BLaER1 treated with 17β-estradiol and CSF1 and Interleukin-3, amounts not matched to agents 10 nM and 100 nM (cell line): Measurements from ENCODE around the gene DFFA.

Source experiments
- H3K27ac ChIP-seq, 11 experiments: shearing (Covaris generic); formaldehyde crosslinking; 2 replicates each; pipeline ENCODE4 v1.8.1; 2022
- H3K27me3 ChIP-seq, 11 experiments: shearing (Covaris generic); formaldehyde crosslinking; 2 replicates each; pipeline ENCODE4 v1.8.1; 2022
- H3K36me3 ChIP-seq, 11 experiments: shearing (Covaris generic); formaldehyde crosslinking; 2 replicates each; pipeline ENCODE4 v1.8.1; 2022
- H3K4me1 ChIP-seq, 10 experiments: shearing (Covaris generic); formaldehyde crosslinking; 2 replicates each; pipeline ENCODE4 v1.8.1; 2022
- H3K4me2 ChIP-seq, 11 experiments: shearing (Covaris generic); formaldehyde crosslinking; 2 replicates each; pipeline ENCODE4 v1.8.1; 2022
- H3K4me3 ChIP-seq, 10 experiments: shearing (Covaris generic); formaldehyde crosslinking; 2 replicates each; pipeline ENCODE4 v1.8.1; 2022
- H3K9ac ChIP-seq, 11 experiments: shearing (Covaris generic); formaldehyde crosslinking; 2 replicates each; pipeline ENCODE4 v1.8.1; 2022
- H3K9me3 ChIP-seq, 11 experiments: shearing (Covaris generic); formaldehyde crosslinking; replicated peaks in 1 of 11; 2 replicates each; pipeline ENCODE4 v1.8.1; 2022
- H4K20me1 ChIP-seq, 11 experiments: shearing (Covaris generic); formaldehyde crosslinking; 2 replicates each; pipeline ENCODE4 v1.8.1; 2022
- Cebpa-rat ChIP-seq, 11 experiments: shearing (Covaris generic); IDR thresholded peaks; 2 replicates each; pipeline ENCODE4 v1.8.1; 2022

The DFFA gene

GRCh38 chr1:10472220-10473144 lies at the start of gene DFFA:
Gene DFFA (minus strand): TSS chr1:10472529. CDS start chr1:10472458, 71 bp downstream.
- peaks cover 0 to 46% (median 11%) of the 10 kb centered on the region in 11 experiments; a peak in 11 of 22 replicates for H4K20me1 ChIP-seq
- H3K4me1 ChIP-seq: peaks cover 44 to 55% (median 51%) of the 10 kb centered on the region in 10 experiments
- TF ChIP-seq Cebpa-rat (IDR thresholded peaks at IDR 0.05): no peak
- H3K9ac ChIP-seq: peak within 1 kb of the TSS; percentile 77 to 86 (median 85)
- H3K4me2 ChIP-seq: peak within 1 kb of the TSS; percentile 87 to 99 (median 92)
- peak within 1 kb of the TSS; percentile 66 to 91 (median 79) for H3K4me3 ChIP-seq
- peak within 1 kb of the TSS; percentile 54 to 82 (median 76); a peak in 21 of 22 replicates for H3K27ac ChIP-seq
- H3K36me3 ChIP-seq: peaks cover 19 to 29% (median 24%) of the 10 kb centered on the region in 11 experiments
- H3K9me3 ChIP-seq: no peaks in the 10 kb centered on the region
- no peaks in the 10 kb centered on the region for H3K27me3 ChIP-seq

- Histone ChIP-seq H3K9me3 (no peaks in the 10 kb centered on the region), H3K27me3 (no peaks in the 10 kb centered on the region), H3K4me1 (peaks cover 0 to 17% (median 11%) of the 10 kb centered on the region in 10 experiments; a peak in 14 of 20 replicates), H4K20me1 (peaks cover 46 to 87% (median 64%) of the 10 kb centered on the region in 11 experiments; a peak in 20 of 22 replicates), H3K4me2 (no peak overlapping the region), H3K4me3 (no peak overlapping the region), H3K36me3 (peaks cover 0 to 34% (median 13%) of the 10 kb centered on the region in 11 experiments; a peak in 7 of 22 replicates), H3K9ac (no peak overlapping the region), H3K27ac (no peak overlapping the region)
- no peak for TF ChIP-seq Cebpa-rat (IDR thresholded peaks at IDR 0.05)
Measured at GRCh38 chr1:10521537-10522157, 49.3 kb upstream of the DFFA start.

- Histone ChIP-seq H3K4me3 (no peak overlapping the region), H3K27me3 (no peaks in the 10 kb centered on the region), H3K4me2 (no peak overlapping the region), H4K20me1 (peaks cover 53 to 94% (median 71%) of the 10 kb centered on the region in 11 experiments; a peak in 20 of 22 replicates), H3K9me3 (no peaks in the 10 kb centered on the region), H3K27ac (no peak overlapping the region), H3K9ac (no peak overlapping the region), H3K4me1 (peaks cover 4 to 24% (median 17%) of the 10 kb centered on the region in 10 experiments), H3K36me3 (peaks cover 0 to 34% (median 13%) of the 10 kb centered on the region in 11 experiments; a peak in 7 of 22 replicates)
- no peak for TF ChIP-seq Cebpa-rat (IDR thresholded peaks at IDR 0.05)
Measured at GRCh38 chr1:10520952-10521351, 48.6 kb upstream of the DFFA start.

GRCh38 chr1:10520497-10520896 lies 48.2 kb upstream of the DFFA start:
- H3K27me3 ChIP-seq: no peaks in the 10 kb centered on the region
- H3K27ac ChIP-seq: no peak overlapping the region
- no peak overlapping the region for H3K4me3 ChIP-seq
- H3K9me3 ChIP-seq: no peaks in the 10 kb centered on the region
- peaks cover 58 to 95% (median 75%) of the 10 kb centered on the region in 11 experiments; a peak in 20 of 22 replicates for H4K20me1 ChIP-seq
- no peak overlapping the region for H3K9ac ChIP-seq
- no peak for TF ChIP-seq Cebpa-rat (IDR thresholded peaks at IDR 0.05)
- H3K36me3 ChIP-seq: peaks cover 0 to 34% (median 13%) of the 10 kb centered on the region in 11 experiments; a peak in 7 of 22 replicates
- H3K4me1 ChIP-seq: peaks cover 8 to 29% (median 22%) of the 10 kb centered on the region in 10 experiments
- no peak overlapping the region for H3K4me2 ChIP-seq

- peaks cover 68 to 99% (median 89%) of the 10 kb centered on the region in 11 experiments; a peak in 20 of 22 replicates for H4K20me1 ChIP-seq
- no peak overlapping the region for H3K27ac ChIP-seq
- peaks cover 23 to 43% (median 36%) of the 10 kb centered on the region in 10 experiments for H3K4me1 ChIP-seq
- H3K36me3 ChIP-seq: peaks cover 0 to 25% (median 13%) of the 10 kb centered on the region in 11 experiments; a peak in 7 of 22 replicates
- TF ChIP-seq Cebpa-rat (IDR thresholded peaks at IDR 0.05): no peak
- H3K27me3 ChIP-seq: no peaks in the 10 kb centered on the region
- H3K9me3 ChIP-seq: no peaks in the 10 kb centered on the region
- no peak overlapping the region for H3K9ac ChIP-seq
- H3K4me3 ChIP-seq: no peak overlapping the region
- H3K4me2 ChIP-seq: no peak overlapping the region
Measured at GRCh38 chr1:10519016-10519417, 46.7 kb upstream of the DFFA start.

- no peak overlapping the region for H3K27ac ChIP-seq
- peaks cover 74 to 100% (median 92%) of the 10 kb centered on the region in 11 experiments; a peak in 21 of 22 replicates for H4K20me1 ChIP-seq
- no peaks in the 10 kb centered on the region for H3K27me3 ChIP-seq
- TF ChIP-seq Cebpa-rat (IDR thresholded peaks at IDR 0.05): no peak
- H3K9me3 ChIP-seq: no peaks in the 10 kb centered on the region
- H3K36me3 ChIP-seq: peaks cover 0 to 23% (median 13%) of the 10 kb centered on the region in 11 experiments; a peak in 7 of 22 replicates
- H3K9ac ChIP-seq: no peak overlapping the region
- H3K4me1 ChIP-seq: peaks cover 37 to 54% (median 45%) of the 10 kb centered on the region in 10 experiments
- peak overlapping the region in 5 of 11 experiments; percentile 1 to 26 (median 4); a peak in 3 of 22 replicates for H3K4me2 ChIP-seq
- no peak overlapping the region for H3K4me3 ChIP-seq
Measured at GRCh38 chr1:10517677-10517982, 45.3 kb upstream of the DFFA start.

- Histone ChIP-seq H3K4me3 (no peak overlapping the region), H4K20me1 (peaks cover 70 to 100% (median 89%) of the 10 kb centered on the region in 11 experiments; a peak in 21 of 22 replicates), H3K9me3 (no peaks in the 10 kb centered on the region), H3K4me2 (0 out of 22 replicates have a peak overlapping the region, but pooled peaks of 1 of the 11 experiments have one; percentile 7), H3K27me3 (no peaks in the 10 kb centered on the region), H3K9ac (no peak overlapping the region), H3K4me1 (peaks cover 42 to 59% (median 51%) of the 10 kb centered on the region in 10 experiments), H3K36me3 (peaks cover 0 to 23% (median 10%) of the 10 kb centered on the region in 11 experiments; a peak in 7 of 22 replicates), H3K27ac (no peak overlapping the region)
- no peak for TF ChIP-seq Cebpa-rat (IDR thresholded peaks at IDR 0.05)
Measured at GRCh38 chr1:10516925-10517676, 44.8 kb upstream of the DFFA start.
